Activated T-helper 9 cell treated with anti-CD3 and anti-CD28 coated beads, Interleukin-2, amount 50 U/mL, for 16 hours (primary cell): Measurements from ENCODE around the gene ABCC5.
"Not testable (repeated sequence)": the region's sequence is repeated elsewhere in the genome, so short reads cannot be mapped to it uniquely, and the experiment has no call there.

Source experiments
- DNase-seq: peaks from one replicate; pipeline ENCODE4 v3.0.0-alpha.2; 2020; ENCODE audit warnings: low read depth

Gene ABCC5

DNA sequence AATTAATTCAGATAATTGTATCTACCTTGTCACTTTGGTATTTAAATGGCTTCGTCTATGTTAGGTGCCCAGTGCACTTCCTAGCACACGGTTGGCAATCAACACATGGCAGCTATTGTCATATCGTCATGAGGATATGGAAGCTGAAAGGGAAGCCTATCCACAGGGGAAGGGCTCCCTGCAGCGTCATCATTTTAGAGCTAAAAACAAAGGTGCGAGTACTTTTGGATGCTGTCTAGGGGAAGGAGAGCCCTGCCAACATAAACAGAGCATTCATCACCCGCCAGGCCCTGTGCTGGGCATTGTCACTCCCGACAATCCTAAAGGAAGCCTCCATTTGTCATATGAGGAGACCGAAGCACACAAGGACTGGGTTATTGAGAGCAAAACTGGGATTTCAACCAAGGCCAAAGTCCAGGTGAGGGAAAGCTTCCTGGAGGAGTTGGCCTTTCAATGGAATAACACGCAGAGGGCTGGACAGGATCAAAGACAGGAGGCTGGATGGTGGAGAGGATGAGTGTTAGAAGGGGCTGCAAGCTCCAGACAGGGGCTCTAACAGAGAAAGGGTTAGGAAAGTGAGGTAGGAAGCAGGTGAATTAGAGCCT, 125.0 kb downstream of the ABCC5 start:
- DNase-seq, result no peak

DNA sequence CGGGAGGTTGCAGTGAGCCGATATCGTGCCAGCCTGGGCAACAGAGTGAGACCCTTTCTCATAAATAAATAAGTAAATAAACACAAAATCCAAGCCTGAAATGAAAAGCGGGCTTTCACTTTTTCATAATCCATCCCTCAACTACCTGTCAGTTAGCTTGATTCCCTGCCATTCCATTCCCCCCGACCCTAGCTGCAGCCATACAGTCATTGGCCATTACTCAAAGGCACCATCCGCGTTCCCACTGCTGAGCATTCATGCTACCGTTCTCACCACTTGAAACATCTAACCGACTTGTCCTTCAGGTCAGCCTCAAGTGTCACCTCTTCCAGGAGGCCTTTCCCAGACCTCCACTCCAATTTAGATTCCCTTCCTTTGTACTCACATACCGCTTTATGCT, 131.9 kb downstream of the ABCC5 start:
- no peak for DNase-seq

DNA sequence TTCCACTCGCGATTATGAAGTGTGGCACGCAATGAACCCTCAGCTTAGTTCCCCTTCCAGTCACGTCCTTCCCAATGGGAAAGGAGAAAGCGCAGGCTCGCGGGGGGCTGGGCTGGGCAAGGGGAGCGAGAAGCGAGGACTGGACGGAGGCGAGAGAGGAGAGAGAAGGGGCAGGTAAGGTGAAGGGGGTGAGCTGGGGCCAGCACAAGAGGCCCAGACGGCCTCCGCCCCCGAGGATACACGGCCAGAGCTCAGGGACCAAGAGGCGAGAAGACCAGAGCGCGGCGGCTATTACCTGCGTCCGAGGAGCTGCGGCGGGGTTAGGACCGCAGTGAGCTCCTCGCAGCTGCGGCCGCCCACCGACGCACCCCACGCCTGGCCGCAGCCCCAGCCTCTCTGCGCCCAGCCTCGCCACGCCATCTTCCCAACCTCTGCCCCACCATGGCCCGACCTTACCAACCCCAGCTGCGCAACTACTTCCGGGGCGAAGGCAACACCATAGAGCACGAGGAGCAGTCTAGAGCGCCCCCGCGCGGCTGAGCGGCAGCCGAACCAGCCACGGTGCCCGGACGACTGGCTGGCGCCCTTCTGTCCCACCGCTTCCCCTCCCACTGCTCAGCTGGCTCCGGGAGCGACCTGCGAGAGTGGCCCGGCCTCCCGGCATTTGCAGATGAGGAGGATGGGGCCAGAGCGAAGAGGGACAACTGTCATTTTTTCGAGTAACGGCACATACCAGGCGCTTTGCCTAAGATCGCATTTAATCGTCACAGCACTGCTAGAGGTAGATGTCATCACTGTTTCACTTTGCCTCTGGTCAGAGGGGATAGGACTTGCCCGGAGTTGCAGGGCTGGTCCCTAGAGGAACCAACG, 133.0 kb downstream of the ABCC5 start, which contains the start of gene PARL:
Gene PARL, minus strand, starts transcription at position 454 of the 870 bp plus-strand sequence. Its CDS starts 34 bp downstream, at position 420.
- DNase-seq, result peak; percentile 94

DNA sequence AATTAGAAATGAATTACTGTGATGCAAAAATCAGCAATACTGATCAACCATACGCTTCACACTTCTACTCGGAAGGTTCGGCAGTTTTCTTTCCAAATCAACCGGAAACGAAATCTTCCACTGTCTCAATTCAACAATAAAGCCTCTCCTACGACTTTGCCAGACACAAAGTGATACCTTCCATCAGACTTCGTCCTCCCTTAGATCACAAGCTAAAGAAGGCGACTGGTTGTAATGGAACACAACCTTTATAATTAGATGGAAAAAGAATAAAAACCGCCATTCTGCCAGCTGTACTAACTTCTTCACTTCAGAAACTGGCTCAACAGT, 133.6 kb downstream of the ABCC5 start:
- DNase-seq, result no peak

GRCh38 chr3:183883291-183884096, 134.2 kb downstream of the ABCC5 start:
- DNase-seq, result no peak

DNA sequence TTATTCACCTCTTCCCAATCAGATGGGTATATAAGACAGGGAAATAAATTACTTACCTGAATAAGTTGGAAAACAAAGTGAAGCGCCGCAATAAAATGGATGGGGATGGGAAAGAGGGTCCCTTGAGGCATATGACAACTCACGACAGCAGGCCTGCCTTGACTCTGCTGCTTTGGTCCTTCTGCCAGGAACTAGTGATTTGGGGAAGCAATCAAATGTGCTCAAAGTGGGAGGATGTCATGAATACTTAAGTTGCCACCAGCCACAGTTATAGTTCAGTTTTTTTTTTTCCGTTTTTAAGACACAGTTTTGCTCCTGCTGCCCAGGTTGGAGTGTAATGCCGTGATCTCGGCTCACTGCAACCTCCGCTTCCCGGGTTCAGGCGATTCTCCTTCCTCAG, 137.6 kb downstream of the ABCC5 start:
- no peak for DNase-seq

GRCh38 chr3:183879243-183879642, 138.4 kb downstream of the ABCC5 start:
- DNase-seq, result no peak

- DNase-seq, result no peak
Measured at GRCh38 chr3:183878071-183878470, 139.6 kb downstream of the ABCC5 start.

DNA sequence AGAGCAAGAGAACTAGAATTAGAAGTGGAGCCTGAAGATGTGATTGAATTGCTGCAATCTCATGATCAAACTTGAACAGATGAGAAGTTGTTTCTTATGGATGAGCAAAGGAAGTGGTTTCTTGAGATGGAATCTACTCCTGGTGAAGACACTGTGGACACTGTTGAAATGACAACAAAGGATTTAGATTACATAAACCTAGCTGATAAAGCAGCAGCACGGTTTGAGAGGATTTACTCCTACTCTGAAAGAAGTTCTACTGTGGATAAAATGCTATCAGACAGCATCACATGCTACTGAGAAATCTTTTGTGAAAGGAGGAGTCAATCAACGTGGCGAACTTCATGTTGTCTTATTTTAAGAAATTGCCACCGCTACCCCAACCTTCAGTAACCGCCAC, 140.5 kb downstream of the ABCC5 start:
- not testable (repeated sequence) for DNase-seq

DNA sequence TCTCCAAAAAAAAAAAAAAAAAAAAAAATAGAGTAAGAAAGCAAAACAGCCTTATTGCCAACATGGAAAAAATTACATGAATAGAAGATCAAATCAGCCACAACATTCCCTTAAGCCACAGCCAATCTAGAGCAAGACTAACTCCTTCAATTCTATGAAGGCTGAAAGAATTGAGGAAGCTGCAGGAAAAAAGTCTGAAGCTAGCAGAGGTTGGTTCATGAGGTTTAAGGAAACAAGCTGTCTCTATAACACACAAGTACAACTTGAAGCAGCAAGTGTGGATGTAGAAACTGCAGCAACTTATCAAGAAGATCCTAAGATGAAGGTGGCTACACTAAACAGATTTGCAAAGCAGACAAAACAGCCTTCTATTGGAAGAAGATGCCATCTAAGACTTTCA, 142.3 kb downstream of the ABCC5 start:
- no peak for DNase-seq

GRCh38 chr3:183873914-183874313, 143.8 kb downstream of the ABCC5 start:
- no peak for DNase-seq

GRCh38 chr3:183871541-183871940, 146.1 kb downstream of the ABCC5 start:
- no peak for DNase-seq

GRCh38 chr3:183870563-183870962, 147.1 kb downstream of the ABCC5 start:
- no peak for DNase-seq
